HG03558 (cell line): ENCODE results near the gene OSBPL1A.

Experiments used
- ATAC-seq: cut with Tn5 transposase; IDR thresholded peaks from one replicate; pipeline ENCODE4 v1.9.1; 2021; ENCODE audit warnings: moderate number of reproducible peaks; ENCODE audit not compliant: unreplicated experiment; ENCODE audit errors: extremely low read depth

The OSBPL1A gene

GRCh38 chr18:24142376-24142775, 255.2 kb downstream of the OSBPL1A start:
- ATAC-seq: no peak

DNA sequence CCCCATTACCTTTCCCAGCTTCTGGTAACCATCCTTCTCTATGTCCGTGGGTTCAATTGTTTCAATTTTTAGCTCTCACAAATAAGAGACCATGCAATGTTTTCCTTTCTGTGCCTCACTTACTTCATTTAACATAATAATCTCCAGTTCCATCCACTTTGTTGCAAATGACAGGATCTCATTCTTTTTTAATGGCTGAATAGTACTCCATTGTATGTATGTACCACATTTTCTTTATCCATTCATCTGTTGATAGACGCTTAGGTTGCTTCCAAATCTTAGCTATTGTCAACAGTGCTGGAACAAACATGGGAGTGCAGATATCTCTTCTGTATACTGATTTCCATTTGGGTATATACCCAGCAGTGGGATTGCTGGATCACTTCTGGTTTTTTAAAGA, 256.9 kb downstream of the OSBPL1A start:
- no peak for ATAC-seq

DNA sequence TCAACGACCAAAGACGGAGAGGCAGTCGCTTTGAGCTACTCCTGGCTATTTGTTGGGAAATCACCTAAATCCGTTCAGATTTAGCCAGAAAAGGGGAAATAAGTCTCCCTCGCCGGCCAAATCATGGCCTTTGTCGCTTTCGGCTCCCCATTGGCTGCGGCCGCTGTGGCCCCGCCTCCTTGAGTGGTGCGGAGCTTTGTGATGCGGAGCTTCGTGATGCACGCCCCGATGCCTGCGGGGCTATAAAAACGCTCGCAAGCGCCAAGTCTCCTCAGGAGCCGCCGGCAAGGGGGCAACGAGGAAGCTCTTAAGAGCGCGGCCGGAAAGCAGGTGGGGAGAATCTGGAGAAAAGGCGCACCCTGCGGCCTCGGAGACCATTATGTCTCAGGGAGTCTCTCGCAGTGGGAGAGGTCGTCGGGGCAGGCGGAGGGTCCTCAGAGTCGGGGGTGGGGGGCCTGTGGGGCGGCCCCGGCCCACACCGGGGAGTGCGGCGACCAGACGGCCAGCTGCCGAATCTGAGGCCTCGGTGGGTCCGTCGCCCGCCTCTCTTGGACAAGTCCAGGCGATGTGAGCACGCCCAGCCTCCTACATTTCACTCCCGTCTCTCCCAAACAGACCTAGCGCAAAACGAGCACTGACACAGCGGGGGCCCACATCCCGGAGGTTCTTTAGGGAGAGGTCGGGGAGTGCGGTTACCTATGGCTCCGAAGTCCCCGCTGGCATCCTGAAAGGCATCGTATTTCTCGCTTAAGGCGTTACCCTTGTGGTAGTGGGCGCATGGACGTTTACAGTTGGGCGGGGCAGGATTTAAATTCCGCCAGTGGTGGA, 258.6 kb downstream of the OSBPL1A start, which contains the start of gene CABYR:
Gene CABYR, plus strand, starts transcription at position 274 of the 828 bp plus-strand sequence. CDS start 4,053 bp downstream, outside the sequence.
- ATAC-seq: peak; percentile 72

- ATAC-seq: no peak
These were observed 259.2 kb downstream of the OSBPL1A start for GRCh38 chr18:24138409-24138788.

GRCh38 chr18:24136967-24137373, 260.7 kb downstream of the OSBPL1A start:
- ATAC-seq: no peak

DNA sequence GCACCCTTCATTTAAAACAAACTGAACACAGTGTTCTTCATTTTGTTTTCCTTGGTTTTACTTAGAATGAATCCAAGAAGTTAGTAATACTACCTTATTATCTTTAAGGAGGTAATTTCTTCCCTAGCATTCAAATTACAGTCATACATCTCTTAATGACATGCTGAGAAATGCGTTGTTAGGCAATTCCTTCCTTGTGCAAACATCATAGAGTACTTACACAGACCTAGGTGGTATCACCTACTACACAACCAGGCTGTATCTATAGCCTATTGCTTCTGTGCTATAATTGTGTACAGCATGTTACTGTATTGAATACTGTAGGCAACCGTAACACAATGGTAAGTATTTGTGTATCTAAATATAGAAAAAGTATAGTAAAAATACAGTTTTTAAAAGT, 267.1 kb downstream of the OSBPL1A start:
- no peak for ATAC-seq

- no peak for ATAC-seq
These were observed 268.9 kb downstream of the OSBPL1A start for GRCh38 chr18:24128700-24129099.

- no peak for ATAC-seq
These were observed 269.9 kb downstream of the OSBPL1A start for GRCh38 chr18:24127735-24128134.

DNA sequence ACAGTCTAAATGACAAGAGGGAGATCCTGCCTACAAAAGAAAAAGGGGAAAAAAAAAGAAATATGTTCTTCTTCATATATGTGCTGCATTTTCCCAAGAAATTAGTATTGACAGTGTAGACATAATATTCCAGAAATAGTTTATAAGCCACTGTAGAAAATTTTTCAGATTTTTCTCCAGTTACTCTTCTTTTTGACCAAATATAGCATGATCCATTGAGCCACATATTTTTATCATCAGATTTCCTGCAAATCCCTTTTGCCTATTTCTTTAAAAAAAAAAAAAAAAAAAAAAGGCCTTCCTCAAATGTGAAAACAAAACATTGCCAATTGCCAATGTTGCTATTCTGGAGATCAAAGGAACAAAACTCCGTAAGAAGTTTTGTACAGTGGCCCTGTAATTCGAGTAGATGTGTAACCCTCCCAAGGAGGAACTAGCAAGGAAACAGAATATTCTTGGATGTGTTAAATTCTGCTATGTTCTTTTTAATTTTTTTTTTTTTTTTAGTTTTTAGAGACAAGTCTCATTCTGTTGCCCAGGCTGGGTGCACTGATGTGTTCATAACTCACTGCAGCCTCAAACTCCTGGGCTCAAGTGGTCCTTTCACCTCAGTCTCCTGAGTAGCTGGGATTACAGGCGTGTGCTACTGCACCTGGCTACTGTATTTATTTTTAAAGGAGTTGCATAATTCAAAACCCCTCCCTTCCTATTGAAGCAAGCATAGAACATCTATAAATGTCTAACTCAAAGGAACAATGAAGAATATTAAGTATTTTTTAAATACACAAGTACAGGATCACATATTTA, 271.3 kb downstream of the OSBPL1A start:
- no peak for ATAC-seq

DNA sequence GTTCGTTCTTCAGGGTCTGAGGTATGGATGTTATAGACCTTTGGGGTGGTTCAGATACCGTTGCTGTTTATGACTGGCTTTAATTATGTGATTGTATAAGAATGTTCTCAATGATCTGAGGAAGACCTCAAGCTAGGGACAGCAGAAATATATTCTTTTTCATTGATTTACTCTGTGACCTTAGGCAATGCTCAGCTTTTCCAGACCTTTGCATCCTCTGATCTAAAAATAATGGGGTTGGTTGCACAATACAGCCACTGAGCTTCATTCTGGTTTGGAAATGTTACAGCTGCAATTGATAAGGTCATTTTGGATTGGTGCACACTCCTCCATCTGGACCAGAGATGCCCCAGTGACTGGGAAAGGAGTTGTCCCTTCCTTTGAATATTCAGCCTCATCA, 276.0 kb downstream of the OSBPL1A start:
- ATAC-seq: no peak

- ATAC-seq: no peak
These were observed 276.9 kb downstream of the OSBPL1A start for GRCh38 chr18:24120676-24121075.

- peak; percentile 56 for ATAC-seq
These were observed 278.7 kb downstream of the OSBPL1A start for GRCh38 chr18:24118750-24119577.

DNA sequence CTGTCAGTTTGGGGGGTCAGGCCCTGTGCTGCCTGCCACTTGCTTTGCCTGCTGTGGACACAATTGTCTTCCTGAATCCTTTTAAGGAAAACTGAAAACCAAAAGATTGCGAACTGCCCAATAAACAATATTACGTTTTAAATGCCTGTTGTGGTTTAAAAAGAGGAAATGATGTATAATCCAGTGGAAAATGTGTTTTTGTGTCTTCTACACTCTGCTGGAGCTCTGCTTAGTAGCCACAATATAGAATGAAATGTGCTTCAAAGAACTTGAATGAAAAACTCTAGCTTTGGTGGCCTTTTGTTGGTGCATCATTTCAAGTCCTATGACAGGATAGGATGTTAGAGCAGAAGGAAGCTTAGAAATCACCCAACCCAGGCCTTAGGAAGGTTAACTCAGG, 282.0 kb downstream of the OSBPL1A start:
- no peak for ATAC-seq

DNA sequence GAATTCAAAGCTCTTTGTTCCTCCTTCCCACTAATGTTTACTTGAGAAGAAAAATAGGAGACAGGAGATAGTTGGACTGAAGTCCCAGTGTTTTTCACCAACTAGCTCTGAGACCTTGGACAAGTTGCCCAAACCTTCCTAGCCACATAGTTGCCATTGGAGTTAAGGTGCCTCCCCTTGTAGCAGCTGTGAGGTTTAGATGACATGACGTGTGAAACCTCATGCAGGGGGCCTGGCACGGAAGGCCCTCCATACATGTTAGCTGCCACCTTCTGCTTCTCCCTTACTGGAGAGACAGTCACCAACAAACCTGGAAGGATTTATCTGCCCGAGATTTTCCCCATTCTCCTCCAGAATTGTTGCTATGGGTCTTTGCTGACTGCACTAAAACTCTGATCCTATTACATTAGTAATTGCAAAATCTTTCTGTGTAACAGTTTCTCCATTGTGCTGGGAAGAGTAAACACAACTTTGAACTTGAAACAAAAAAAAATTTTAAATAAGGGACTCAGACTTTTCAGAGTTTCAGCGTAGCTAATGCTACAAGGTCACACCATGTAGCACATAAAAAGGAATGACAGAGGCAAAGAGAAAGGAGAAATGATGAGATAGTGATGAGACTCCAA, 282.6 kb downstream of the OSBPL1A start:
- ATAC-seq: no peak

DNA sequence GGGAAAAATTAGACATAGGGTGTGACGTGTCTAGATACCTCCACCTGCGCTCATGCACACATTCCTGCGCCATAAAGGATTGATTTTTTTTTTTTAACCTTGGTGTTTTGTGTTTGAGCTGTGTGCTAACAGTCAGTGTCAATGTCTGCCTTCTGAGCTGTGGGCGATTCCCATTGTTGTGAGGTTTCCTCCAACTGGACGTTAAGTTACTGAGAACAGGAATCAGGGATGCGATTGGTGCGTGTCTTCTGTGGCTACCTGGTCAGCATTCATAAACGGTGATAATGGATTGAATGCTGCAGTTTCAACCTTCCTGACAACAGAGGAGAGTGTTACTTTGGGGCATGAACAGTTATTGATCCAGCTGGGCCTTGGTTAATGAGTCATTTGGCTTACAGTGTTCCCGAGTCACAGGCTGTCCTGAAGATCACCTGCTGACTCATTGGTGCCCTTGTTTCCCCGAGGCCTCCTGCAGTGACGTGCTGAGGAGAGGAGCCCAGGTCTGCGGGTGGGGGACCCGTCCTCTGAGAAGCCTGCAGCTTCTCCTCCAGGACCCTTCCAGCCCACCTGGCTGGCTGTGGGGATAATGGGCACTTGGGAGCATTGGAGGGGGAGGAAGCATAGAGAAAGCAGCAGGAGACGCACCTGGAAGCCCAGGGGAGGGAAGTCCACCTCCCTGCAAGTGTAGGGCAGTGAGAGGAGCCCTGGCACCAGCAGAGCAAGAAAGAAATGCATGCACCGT, 284.6 kb downstream of the OSBPL1A start:
- no peak for ATAC-seq

DNA sequence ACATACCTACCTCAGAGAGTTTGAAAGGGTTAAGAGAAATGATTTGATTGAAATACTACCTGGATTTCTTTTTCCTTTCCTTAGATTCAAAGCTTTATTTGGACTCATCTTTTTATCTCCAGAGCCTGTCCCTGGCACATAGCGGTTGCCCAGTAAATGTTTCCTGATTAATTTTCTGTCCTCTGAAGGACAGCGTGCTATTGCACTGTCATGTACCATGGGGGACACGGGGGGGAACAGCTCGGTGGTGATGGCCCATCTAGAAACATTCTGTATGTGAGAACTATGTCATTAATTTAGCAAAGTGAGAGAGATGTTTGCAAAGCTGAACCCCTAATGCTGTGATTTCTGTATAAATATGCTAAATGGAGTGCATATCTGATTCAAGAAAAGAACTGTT, 285.2 kb downstream of the OSBPL1A start:
- ATAC-seq: no peak
